Fibroblast of peridontal ligament (primary cell): ENCODE results near the gene SEC61A1.
A peak's percentile ranks its signal among the peaks of the same experiment; 100 is the strongest.

Source experiments
- DNase-seq: peaks from one replicate; pipeline ENCODE4 v3.0.0-alpha.2; 2010; ENCODE audit errors: extremely low read depth

The SEC61A1 gene

DNA sequence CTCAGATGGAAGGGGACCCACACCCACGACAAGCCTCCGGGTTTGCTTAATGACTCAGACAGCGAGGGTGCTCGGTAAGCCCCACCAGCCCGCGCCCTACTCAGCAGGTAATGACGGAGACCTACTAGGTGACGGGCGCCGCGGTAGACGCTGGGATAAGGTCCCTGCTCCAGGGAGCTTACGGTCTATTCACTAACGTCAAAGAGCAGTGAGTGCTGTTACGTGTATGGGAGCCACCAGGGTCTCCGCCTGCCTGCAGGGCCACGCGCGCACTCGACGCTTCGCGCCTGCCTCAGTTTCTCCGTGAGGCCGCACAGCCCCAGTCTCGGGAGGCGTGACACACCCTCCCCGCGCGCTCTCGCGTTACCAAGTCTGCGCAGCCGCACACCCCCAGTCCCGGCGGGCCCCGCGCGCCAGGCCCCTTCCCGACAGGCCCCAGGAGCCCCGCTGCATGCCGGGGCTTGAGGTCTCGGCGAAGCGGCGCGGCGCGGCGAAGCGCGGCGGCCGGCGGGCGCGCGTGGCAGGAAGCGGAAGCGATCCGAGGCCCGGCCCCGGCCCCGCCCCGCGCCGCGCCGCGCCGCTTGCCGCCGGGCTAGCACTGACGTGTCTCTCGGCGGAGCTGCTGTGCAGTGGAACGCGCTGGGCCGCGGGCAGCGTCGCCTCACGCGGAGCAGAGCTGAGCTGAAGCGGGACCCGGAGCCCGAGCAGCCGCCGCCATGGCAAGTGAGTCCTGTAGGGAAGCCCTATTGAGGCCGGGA is at the start of gene SEC61A1:
TSS of gene SEC61A1 (plus strand) at position 601 of the 758 bp plus-strand sequence. CDS start at position 717, 116 bp downstream.
- DNase-seq: peak; percentile 90

DNA sequence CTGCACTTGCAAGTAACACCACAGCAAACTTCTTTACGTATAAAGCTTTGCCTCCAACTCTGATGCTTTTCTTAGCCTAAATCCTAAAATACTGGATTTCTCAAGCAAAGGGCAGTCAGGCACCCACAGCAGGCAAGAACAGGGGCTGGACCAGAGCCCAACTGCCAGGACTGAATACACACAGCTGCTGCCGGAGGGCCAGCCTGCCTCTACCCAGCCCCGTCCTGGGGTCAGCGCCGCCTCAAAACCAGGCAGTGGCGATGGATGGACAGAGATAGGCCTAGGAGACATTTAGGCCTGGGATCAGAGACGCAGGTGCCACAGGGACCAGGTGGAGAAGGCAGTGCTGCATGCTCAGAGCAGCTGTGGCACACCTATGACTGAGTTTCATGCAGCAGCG is 47.6 kb upstream of the SEC61A1 start:
- no peak for DNase-seq

DNA sequence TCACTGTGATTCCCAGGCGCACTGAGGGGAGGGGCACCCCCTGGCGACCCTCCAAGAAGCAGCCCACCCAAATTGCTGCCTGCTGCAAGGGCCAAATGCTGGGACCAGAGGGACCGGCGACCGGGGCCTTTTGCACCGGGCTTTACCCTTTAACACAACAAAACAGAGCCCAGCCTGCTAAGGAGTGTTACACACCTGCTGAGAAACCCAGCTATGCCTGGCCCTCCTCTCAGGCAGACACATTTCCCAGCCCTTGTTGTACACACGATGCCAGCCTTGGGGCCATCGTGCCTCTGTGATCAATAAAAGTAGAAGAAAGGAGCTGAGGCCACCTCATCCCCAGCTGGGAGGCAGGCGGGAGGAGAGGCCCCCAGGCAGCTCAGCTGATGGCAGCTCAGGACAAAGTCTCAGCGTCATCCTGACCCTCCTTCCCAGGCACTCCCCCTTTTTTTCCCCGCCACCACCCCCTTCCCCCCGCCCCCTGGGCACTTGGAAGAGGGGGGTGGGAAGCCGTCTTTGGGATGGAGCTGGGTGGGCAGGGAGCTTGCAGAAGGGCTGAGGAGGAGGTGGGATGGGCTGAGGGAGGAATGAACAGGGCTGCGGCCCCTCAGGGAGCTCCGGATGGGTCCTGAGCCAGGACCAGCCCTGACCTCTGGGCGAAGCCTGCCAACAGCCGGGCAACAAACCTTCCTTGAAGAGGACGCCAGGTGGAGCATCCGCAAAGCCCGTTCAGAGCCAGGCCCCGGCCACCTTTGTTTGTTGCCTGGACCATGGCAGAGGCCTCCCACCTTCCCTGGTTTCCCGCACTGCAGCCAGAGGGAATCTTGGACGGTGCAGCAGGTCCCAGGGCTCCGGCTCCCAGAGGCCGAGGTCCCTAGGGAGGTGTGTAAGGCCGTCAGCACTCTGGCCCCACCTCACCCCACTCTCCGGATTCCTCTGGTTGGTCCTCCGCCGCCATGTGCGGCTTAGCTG is 45.9 kb upstream of the SEC61A1 start:
- DNase-seq: no peak

DNA sequence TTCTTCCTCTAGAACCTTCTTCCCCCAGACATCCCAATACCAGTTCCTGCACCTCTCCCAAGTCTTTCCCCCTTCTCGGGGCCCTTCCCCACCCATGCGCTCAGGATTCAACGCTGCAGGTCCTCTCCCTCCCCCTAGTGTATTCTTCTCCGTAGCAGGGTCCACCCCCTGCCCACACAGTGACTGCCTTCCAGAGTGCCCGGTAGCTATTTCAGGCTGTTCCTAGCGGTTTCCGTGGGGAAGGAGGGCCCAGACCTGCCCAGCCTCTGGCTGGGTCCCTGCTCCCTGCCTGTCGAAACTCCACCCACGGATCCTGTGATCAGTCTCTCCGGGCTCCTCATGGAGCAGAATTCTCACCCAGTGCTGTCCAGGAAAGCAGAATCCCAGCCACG is 45.2 kb upstream of the SEC61A1 start:
- DNase-seq: no peak

DNA sequence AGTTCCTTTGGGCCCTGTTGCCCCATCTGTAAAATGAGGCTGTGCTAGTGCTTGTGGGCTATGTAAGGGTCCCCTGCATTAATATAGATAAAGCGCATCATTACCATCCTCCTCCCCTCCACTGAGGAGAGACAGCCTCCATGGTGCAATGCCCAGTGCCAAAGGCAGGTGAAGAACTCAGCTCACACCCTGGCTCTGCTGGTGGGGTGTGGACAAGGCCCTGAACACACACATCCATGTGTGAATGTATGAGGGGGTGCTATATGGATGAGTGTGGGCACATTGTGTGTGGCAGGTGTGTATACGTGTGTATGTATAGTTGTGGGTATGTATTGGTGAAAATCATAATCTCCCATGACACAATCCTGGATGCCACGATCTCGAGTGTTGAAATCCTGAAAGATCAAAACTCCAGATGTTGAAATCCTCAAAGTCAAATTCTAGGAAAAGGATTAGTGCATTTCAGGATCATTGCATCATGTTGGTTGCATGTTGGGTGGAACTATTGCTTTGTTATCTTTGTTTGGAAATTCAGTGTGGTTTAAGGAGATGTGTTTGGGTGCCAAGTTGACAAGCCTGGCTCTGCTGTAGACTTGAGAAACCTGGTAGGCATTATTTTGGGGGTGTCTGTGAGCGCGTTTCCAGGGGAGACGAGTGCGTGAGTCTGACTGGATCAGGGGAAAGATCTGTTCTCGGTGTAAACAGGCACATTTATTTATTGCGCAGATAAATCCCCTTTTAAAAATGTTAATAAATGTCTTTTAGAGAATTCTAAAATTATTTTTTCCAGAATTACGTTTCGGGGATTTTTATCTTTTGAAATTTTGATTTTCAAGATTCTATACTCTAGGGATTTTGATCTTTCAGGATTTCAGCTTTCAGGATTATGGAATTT is 42.0 kb upstream of the SEC61A1 start:
- DNase-seq: peak; percentile 91

DNA sequence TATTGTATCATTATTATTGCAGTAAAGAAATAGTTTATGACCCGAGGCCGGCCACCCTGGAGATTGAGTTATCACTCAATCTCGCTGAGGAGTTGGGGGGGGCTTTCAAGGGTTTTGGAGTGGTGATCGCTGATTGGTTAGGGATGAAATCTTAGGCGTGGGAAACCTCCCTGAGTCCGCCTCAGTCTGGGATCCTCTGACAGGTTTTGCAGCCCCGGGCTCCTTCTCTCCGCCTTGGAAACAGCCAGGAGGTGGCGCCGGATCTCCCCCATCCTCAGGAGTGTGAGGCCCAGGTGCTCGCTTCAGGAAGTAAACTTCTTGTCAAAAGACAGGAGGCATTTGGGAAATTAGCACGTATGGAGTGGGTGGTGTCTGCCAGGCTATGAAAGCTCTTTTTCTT is 41.1 kb upstream of the SEC61A1 start:
- no peak for DNase-seq

DNA sequence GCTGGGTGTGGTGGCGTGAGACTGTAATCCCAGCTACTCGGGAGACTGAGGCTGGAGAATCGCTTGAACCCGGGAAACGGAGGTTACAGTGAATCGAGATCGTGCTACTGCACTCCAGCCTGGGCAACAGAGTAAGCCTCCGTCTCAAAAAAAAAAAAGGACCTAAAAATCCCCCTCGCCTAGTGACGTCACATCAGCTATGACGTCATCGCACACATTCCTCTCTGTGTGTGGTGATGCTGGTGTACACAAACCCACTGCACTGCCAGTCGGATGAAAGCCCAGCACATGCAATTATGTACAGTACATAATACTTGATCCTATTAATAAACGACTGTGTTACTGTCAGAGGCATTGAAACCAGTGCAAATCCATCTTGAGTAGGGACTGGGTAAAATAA is 40.2 kb upstream of the SEC61A1 start:
- no peak for DNase-seq

DNA sequence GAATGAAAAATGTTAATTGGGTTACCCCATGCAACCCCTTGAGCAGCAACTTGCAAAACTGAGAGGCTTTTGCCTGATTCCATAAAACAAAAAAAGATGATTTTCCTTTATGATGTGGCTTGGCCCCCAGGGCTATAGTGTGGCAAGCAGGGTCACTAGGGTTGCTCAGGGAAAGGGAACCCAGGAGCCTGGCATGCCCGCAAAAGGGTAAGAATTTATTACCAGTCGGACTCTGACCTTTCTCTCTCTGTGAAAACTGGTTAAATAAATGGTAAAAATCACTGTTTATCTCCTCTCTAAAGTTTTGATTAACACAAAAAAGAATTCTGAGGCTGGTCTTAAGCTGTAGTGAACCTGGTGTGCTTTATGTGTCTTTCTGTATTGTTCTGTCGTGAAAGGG is 37.7 kb upstream of the SEC61A1 start:
- no peak for DNase-seq

DNA sequence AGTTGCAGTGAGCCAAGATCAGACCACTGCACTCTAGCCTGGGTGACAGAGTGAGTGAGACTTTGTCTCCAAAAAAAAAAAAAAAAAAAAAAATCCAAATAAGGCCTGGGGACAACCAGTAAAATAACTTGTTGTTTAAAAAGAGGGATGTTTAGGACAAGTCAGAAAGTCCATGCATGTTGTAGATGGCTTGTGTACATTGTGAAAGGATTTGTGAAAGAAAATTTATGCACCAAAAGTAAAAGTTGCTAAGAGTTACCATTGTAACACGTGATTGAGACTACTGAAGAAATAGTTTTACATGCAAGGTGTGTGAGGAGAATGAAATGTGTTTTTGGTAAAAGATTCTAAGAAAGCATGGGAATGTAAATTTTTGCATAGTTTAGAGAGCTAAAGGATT is 35.7 kb upstream of the SEC61A1 start:
- no peak for DNase-seq

DNA sequence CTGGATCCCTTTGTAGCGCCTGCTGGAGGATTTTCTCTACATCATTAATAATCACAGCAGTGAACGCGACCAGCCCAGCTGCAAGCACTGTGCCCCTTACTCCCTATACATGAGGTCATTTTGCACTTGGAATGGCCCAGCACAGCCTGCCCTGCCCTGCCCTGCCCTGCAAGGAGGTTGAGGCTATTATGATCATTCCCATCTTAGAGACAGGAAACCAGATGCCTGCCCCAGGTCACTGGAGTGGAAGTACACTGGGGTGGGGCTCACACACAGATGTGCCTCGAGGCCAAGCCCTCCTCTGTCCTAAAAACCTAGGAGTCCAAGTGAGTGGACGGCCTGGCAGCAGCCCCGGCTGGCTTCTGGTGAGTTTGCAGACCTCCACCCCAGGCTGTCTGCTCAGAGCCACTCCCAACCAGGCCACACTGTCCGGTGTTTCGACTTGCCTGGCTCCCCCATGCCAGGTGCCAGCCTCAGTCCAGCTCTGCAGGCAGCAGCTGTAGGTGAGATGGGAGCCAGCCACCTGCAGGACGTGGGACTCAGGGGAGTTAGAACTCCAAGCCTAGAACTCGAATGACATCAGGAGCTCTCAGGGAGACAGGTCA is 30.4 kb upstream of the SEC61A1 start:
- DNase-seq: no peak

DNA sequence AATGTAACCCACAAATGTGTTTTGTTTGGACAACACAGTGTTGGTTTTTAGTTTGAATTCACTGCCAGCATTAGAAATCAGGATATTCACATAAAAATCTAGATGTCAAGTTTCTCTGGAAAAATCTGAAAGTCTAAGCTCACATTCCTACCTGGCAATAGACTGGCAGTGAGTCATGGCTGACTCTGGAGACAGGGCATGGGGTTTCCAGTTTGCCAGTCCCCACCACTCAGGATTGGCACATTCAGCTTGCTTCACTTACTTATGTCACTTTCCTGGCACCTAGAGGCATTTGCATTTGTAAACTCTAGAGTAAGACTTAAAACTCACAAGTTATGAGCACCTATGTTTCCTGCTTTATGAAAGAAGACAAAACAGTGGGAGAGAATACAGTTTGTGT is 19.1 kb upstream of the SEC61A1 start:
- no peak for DNase-seq

DNA sequence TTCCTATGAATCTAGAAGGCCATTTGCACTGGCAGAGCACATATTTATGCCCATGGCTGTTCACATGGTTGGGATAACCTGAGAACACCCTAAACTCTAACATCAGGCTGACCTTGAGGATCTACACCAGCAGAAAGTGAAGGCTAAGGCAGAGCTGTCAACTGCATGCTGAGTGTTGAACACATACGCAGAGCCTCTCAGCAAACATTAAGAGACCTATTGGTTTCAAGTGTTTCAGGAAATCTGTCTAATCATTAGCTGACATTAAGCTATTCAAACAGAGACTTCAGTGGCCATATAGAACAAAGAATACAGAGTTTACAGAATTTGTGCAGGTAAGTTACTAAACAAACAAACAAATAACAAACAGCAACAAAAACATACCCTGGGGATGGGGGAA is 16.1 kb upstream of the SEC61A1 start:
- DNase-seq: no peak

DNA sequence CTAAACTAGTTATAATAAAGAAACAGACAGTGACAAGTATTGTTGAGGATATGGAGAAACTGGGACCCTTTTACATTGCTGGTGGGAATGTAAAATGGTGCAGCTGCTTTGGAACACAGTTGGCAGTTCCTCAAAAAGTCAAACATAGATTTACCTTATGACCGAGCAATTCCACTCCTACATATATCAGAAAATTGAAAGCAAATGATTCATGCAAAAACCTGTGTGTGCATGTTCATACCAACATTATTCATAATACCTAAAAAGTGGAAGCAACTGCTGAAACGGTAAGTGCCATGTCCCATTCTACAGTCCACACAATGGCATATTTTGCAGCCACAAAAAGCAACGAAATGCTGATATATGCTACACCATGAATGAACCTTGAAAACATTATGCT is 12.2 kb upstream of the SEC61A1 start:
- no peak for DNase-seq

DNA sequence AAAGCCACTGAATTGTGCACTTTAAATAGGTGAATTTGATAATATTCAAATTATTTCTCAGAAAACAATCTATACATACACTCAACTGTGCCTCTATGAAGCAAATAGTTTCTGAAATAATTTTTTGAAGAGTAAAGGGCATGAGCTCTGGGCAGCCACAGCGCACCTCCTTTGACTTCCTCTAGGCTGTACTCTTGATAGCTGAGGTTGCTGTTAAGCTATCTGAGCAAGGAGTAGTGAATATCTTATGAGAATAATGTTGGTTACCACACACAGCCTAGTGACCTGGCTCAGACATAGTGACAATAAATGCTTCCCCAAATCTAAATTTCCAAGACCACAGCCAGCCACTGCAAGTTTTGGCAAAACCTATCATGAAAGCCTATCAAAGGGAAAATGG is 11.6 kb upstream of the SEC61A1 start:
- no peak for DNase-seq

DNA sequence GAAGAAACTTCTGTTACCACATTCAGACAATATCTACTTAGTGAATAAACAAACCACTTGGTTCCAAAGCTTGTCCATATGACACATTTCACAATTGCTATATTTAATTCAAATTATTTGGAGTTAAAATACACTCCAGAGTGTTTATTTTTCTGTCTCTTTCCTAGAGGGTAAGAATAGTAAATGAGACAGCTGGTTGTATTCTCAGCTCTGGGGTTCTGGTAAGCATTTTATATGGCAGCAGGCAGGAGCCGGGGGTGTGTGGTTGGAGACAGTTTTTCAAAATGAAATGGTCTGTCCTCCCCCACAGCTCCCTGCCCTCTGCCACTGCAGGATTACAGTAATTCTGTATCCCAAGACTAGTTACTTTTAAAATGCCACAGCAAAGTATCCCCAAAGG is 10.9 kb upstream of the SEC61A1 start:
- DNase-seq: no peak

DNA sequence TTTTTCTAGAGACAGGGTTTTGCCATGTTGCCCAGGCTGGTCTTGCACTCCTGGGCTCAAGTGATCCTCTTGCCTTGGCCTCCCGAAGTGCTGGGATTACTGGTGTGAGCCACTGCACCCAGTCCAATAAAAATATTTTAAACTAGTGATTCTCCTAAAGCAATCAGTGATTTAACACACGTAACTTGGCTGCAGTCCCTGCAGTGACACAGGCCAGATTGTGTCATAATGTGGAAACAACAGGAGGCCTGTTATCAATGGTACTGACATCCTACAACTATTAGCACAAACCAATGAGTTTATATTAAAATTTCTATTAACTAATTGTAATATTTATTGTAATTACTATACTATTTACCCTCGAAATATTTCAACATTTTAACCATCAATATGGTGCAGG is 1.6 kb upstream of the SEC61A1 start:
- peak; percentile 27 for DNase-seq

DNA sequence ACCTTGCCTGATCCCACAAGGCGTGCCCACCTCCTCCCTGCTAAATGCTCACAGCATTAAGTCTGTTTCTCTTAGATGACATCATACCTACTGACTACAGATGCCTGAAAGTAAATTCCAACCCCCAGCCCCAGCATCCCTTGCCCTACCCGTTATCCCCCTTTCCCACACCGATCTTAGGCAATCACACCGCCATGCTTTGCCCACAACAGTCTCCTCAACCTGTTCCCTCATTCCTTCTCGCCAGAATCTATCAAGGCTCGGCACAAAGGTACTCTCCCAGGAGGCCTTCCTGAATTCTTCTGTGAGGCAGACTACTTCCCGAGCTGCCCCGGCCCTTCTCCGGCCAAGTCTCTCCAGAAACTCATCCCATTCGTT is 789 bp upstream of the SEC61A1 start:
- DNase-seq: peak; percentile 35

DNA sequence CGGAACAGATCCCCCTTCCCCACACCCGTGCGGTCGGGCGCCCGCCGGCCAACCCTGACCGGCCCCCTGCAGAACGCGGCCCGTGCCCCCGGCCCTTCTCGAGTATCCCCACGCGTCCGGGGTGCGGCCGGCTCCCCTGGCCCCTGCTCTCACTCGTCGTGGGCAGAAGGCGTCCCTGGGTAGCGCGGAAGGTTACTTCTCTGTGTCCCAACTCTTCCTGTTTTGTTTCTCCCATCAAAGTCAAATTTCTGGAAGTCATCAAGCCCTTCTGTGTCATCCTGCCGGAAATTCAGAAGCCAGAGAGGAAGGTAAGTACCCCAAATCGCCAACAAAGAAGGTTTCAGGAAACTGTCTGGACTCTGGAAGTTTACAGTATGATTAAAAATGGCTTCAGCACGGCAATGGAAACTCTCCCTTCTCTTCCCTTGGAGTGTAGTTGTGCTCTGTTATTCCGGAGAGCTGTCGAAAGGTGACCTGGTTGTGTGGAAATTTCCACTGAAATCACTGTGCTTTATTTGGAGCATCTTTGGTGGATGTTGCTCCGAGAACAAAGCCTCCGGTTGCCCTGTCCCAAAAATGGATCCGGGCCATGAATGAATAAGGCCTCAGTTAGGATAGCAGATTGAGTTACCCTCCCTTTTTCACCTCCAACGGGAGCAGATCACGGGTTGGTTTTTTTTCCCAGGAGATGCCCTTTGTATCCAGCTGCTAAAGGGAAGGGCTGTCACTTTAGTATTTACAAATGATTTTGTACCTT is 536 bp downstream of the SEC61A1 start:
- DNase-seq: peak; percentile 38

DNA sequence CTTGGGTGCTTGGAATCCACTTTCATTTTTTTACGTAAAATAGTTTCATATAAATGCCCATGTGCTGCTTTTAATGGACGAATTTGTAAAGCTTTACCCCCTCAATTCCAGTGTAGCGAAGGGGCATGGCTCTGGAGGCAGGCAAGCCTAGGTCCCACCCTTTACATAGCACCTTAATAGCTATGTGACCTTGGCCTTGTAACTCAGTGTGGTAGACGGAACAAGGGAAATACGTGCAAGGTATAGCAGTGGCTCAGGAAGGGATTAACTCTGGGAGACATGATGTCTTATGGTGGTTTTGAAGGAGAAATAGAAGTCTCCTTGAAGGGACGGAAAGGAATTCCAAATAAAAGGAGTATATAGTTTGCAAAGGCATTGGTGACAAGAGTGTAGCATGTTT is 1.4 kb downstream of the SEC61A1 start:
- no peak for DNase-seq

DNA sequence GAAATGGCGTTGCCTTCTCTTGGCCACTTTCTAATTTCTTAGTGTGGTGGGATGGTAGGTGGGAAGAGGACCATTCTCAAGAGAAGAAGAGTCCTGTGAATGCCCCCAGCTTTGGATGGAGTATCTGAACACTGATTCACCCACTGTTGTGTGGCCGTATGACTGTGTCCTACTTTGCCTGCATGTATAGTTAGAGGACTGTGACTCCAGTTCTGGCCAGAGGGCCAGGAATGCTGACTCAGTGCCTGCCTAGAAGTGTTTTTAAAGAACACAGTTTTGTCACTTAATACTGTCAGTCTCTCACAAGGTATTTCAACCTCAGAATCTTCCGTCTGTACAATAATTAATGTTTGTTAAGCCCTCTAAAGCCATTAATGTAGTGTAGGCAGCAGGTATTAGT is 2.1 kb downstream of the SEC61A1 start:
- peak; percentile 36 for DNase-seq

DNA sequence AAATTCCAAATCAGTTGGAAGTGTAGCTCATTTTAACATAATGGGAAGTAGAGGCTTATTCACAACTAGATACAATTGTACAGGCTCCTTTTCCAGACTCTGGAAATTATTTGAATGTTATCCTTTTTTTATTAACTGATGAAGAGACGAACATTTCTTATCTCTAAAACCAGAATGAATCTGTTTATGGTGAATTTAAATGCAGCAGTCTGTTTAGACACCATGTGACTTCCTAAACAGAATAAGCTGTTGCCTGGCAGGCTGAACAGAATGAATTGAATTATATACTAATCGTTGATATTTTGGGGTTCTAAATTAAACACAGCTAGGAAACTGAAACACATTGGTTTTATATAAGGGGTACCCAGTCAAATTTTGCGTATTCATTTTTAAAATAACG is 4.0 kb downstream of the SEC61A1 start:
- no peak for DNase-seq
